OCI-LY3 (cell line): ENCODE data around the gene BRF1.

Experiments used
- H2AFZ ChIP-seq: fragments of 200-600, 300-600 bp; shearing (Covaris generic); 2 replicates; pipeline ENCODE4 v1.6.0; 2014; ENCODE audit warnings: antibody characterized with exemption, low read depth, low read length
- H3K27ac ChIP-seq: fragments of 200-600, 300-600 bp; sonication (generic); 2 replicates; pipeline ENCODE4 v1.5.1; 2014; ENCODE audit warnings: mild to moderate bottlenecking, low read length, moderate library complexity, mixed read lengths
- H3K27me3 ChIP-seq: fragments of 200-600, 300-600 bp; sonication (generic); 2 replicates; pipeline ENCODE4 v1.6.1; 2014; ENCODE audit warnings: low read depth, low read length, mixed read lengths
- H3K36me3 ChIP-seq: fragments of 200-600, 300-600 bp; sonication (generic); replicated peaks from 2 replicates; pipeline ENCODE3; 2014; ENCODE audit warnings: low read depth, low read length, mixed read lengths
- H3K4me1 ChIP-seq: fragments of 300-600, 200-600 bp; sonication (generic); 2 replicates; pipeline ENCODE4 v1.6.1; 2014; ENCODE audit warnings: low read length, mixed read lengths
- H3K4me2 ChIP-seq: fragments of 200-600, 300-600 bp; sonication (generic); 2 replicates; pipeline ENCODE4 v1.6.1; 2014; ENCODE audit warnings: low read length, mixed read lengths
- H3K4me3 ChIP-seq: fragments of 300-600, 200-600 bp; sonication (generic); 2 replicates; pipeline ENCODE4 v1.5.1; 2014; ENCODE audit warnings: antibody characterized with exemption, mild to moderate bottlenecking, low read length, moderate library complexity
- H3K79me2 ChIP-seq: fragments of 300-600, 200-600 bp; shearing (Covaris generic); 2 replicates; pipeline ENCODE4 v1.6.1; 2014; ENCODE audit warnings: mild to moderate bottlenecking, low read length, mixed read lengths
- H3K9ac ChIP-seq: fragments of 300-600, 200-600 bp; shearing (Covaris generic); 2 replicates; pipeline ENCODE4 v1.6.0; 2014; ENCODE audit warnings: mild to moderate bottlenecking, low read length, moderate library complexity
- H3K9me3 ChIP-seq: fragments of 200-600, 300-600 bp; shearing (Covaris generic); 2 replicates; pipeline ENCODE4 v1.6.1; 2014; ENCODE audit warnings: low read length, mixed read lengths; ENCODE audit not compliant: insufficient read depth
- H4K20me1 ChIP-seq: fragments of 200-600, 300-600 bp; sonication (generic); 2 replicates; pipeline ENCODE4 v1.6.1; 2016; ENCODE audit warnings: low read length, mixed read lengths; ENCODE audit not compliant: insufficient read depth
- CTCF ChIP-seq: fragments of 200-600, 300-600 bp; sonication (generic); IDR thresholded peaks from 2 replicates; pipeline ENCODE4 v1.5.1; 2014; ENCODE audit warnings: antibody characterized with exemption, low read length, low read depth
- EZH2phosphoT487 ChIP-seq: fragments of 200-600 bp; shearing (Covaris generic); IDR thresholded peaks from 2 replicates; pipeline ENCODE4 v1.6.1; 2018; ENCODE audit warnings: antibody characterized with exemption, mixed run types, low read depth

Gene BRF1

GRCh38 chr14:105348169-105348944 is 47.6 kb upstream of the BRF1 start:
- peaks cover 2% of the 10 kb centered on the region; the same call in 1 of the 2 replicates for H3K79me2 ChIP-seq
- H3K9me3 ChIP-seq, result no peaks in the 10 kb centered on the region
- peaks cover 4% of the 10 kb centered on the region; the same call in 1 of the 2 replicates for H4K20me1 ChIP-seq
- H3K9ac ChIP-seq, result no peak overlapping the region
- no peak for TF ChIP-seq CTCF
- no peak for TF ChIP-seq EZH2phosphoT487
- H3K27ac ChIP-seq, result no peak overlapping the region
- no peak overlapping the region for H3K4me3 ChIP-seq
- H3K27me3 ChIP-seq, result no peaks in the 10 kb centered on the region
- H3K4me1 ChIP-seq, result peaks cover 9% of the 10 kb centered on the region
- no peak overlapping the region for H2AFZ ChIP-seq
- no peaks in the 10 kb centered on the region for H3K36me3 ChIP-seq
- no peak overlapping the region for H3K4me2 ChIP-seq

- Histone ChIP-seq H3K4me2 (no peak overlapping the region), H4K20me1 (peaks cover 4% of the 10 kb centered on the region; the same call in 1 of the 2 replicates), H3K79me2 (peaks cover 2% of the 10 kb centered on the region; the same call in 1 of the 2 replicates), H3K9me3 (no peaks in the 10 kb centered on the region), H3K4me3 (no peak overlapping the region), H3K36me3 (no peaks in the 10 kb centered on the region), H3K27ac (no peak overlapping the region), H2AFZ (no peak overlapping the region), H3K9ac (no peak overlapping the region), H3K27me3 (no peaks in the 10 kb centered on the region), H3K4me1 (peaks cover 7% of the 10 kb centered on the region)
- TF ChIP-seq EZH2phosphoT487 (no peak), CTCF (no peak)
Measured at GRCh38 chr14:105347587-105347968, 46.8 kb upstream of the BRF1 start.

GRCh38 chr14:105346876-105347586 is 46.2 kb upstream of the BRF1 start:
- Histone ChIP-seq H3K4me1 (peaks cover 3% of the 10 kb centered on the region; the same call in 1 of the 2 replicates), H3K79me2 (peaks cover 2% of the 10 kb centered on the region; the same call in 1 of the 2 replicates), H3K27me3 (no peaks in the 10 kb centered on the region), H3K4me3 (no peak overlapping the region), H2AFZ (no peak overlapping the region), H3K9me3 (no peaks in the 10 kb centered on the region), H3K4me2 (no peak overlapping the region), H3K9ac (no peak overlapping the region), H3K27ac (no peak overlapping the region), H4K20me1 (peaks cover 3% of the 10 kb centered on the region; the same call in 1 of the 2 replicates), H3K36me3 (no peaks in the 10 kb centered on the region)
- no peak for TF ChIP-seq EZH2phosphoT487
- no peak for TF ChIP-seq CTCF

- Histone ChIP-seq H3K9me3 (no peaks in the 10 kb centered on the region), H3K4me1 (peaks cover under 1% of the 10 kb centered on the region; the same call in 1 of the 2 replicates)
- no peak for TF ChIP-seq EZH2phosphoT487
- no peak for TF ChIP-seq CTCF
Measured at GRCh38 chr14:105346200-105346533, 45.4 kb upstream of the BRF1 start.

More at GRCh38 chr14:105346200-105346533, 45.4 kb upstream of the BRF1 start:
- Histone ChIP-seq H3K27ac (no peak overlapping the region), H2AFZ (no peak overlapping the region), H4K20me1 (no peaks in the 10 kb centered on the region), H3K4me3 (no peak overlapping the region), H3K79me2 (no peaks in the 10 kb centered on the region), H3K4me2 (no peak overlapping the region), H3K27me3 (no peaks in the 10 kb centered on the region), H3K9ac (no peak overlapping the region), H3K36me3 (no peaks in the 10 kb centered on the region)
